Adrenal gland (tissue), 5 donors: ENCODE measurements around the gene ZSCAN25.

Experiments used
- POLR2A ChIP-seq, 2 donors: fragments of 450-650 bp; IDR thresholded peaks; one replicate each; pipeline ENCODE4 v1.6.1; 2017; ENCODE audit warnings: antibody characterized with exemption in 2 of 2, mild to moderate bottlenecking in 2 of 2, moderate library complexity in 1 of 2
- TF ChIP-seq, protein P1 (sequence below), 6 experiments: fragments of 450-650 bp in 4 of 6; fragments of 200-600 bp in 2 of 6; sonication (generic) in 1 of 6; IDR thresholded peaks; 1 replicate in 5 of 6; 2 replicates in 1 of 6; pipeline versions ENCODE4 v1.5.1 to v1.8.0; 2016 to 2021; ENCODE audit warnings: antibody characterized with exemption in 6 of 6, mild to moderate bottlenecking in 2 of 6, moderate library complexity in 1 of 6
- donor health status: DM: no; HTN: no; CAD: no.

DNA sequence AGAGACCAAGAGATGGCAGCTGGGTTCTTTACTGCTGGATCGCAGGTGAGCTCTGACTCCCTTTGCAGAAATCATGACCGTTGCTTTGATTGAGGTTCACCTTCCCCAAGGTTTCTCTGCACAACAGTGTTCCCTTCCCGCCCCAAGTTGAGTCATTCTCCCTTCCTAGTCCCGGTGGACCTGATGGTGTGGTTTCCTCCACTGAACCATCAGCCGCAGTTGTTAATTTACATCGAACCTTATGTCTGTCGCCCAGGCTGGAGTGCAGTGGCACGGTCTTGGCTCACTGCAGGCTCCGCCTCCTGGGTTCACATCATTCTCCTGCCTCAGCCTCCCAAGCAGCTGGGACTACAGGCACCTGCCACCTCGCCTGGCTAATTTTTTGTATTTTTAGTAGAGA, 5.8 kb downstream of the ZSCAN25 start:
- TF ChIP-seq, protein P1, sequence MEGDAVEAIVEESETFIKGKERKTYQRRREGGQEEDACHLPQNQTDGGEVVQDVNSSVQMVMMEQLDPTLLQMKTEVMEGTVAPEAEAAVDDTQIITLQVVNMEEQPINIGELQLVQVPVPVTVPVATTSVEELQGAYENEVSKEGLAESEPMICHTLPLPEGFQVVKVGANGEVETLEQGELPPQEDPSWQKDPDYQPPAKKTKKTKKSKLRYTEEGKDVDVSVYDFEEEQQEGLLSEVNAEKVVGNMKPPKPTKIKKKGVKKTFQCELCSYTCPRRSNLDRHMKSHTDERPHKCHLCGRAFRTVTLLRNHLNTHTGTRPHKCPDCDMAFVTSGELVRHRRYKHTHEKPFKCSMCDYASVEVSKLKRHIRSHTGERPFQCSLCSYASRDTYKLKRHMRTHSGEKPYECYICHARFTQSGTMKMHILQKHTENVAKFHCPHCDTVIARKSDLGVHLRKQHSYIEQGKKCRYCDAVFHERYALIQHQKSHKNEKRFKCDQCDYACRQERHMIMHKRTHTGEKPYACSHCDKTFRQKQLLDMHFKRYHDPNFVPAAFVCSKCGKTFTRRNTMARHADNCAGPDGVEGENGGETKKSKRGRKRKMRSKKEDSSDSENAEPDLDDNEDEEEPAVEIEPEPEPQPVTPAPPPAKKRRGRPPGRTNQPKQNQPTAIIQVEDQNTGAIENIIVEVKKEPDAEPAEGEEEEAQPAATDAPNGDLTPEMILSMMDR (IDR thresholded peaks at IDR 0.05), result no peak
- TF ChIP-seq POLR2A (IDR thresholded peaks at IDR 0.05), result no peak
